Endometrium (tissue), 2 donors: Measurements from ENCODE around the gene ZNF655.
"Not testable (repeated sequence)": the region's sequence is repeated elsewhere in the genome, so short reads cannot be mapped to it uniquely, and the experiment has no call there.

ENCODE experiments used
- FAIRE-seq: peaks from 2 replicates; lab custom pipeline; 2012; peaks lifted over from hg19 to GRCh38; lab: Jason Lieb, UNC
- donor health status: control.
- donor health status: control.

ZNF655 gene

DNA sequence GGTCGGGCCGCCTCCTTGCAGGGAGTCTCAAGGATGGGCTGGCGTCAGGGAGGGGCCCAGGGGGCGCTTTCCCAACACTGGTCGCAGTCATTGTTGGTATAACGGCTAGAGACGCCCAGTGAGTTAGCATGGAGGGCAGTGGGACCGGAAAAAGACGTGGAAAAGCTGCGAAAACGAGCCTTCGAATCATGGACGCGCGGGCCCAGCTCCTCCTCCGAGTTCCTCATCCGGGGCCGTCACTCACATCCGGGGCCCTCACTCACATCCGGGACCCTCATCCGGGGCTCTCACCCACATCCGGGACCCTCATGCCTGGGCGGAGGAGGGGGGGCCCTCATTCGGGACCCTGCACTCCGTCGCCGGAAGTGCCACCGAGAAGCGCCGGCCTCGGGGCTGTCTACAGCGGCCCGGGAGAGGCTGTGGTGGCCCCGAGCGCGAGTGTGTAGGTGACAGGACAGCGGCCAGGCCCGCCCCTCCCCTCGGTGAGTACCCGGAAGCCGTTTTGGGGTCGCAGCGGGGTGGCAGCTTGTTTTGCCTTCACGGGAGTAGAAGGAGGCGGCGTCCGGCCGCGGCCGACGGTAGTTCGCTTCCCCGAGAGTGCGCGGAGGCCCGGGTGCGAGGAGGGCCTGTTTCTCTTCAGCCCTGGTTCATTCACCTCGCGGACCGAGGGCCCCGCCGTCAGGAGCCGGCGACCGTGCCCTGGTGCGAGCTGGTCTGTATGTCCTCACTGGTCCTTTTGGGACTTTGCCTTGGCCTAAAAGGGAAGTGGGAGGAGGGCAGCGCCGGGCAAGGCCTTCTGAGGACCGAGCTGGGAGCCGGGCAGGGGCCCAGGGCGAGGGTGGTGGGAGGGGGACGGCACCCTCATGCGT lies at the start of gene ZNF655:
TSS of gene ZNF655 (plus strand) at position 337 of the 869 bp plus-strand sequence. CDS start 1,918 bp downstream, outside the sequence.
- no peak for FAIRE-seq

DNA sequence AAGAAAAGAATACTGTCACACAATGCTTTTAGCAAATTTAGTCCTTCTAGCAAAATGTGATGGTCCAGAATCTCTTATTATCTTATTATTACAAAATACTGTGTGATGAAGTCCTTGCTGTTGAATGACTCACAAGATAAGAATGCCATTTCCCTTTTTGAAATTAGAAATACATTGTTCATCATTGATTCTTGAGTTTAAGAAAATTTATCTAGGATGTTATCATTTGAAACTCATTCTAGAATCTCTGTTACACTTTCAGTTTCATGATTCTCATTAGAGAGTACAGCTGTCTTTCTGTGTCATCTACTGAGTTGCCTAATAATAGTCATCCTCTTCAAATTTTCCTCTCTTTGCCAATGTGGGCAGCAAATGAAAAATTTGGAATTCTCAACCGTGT lies 44.4 kb upstream of the ZNF655 start:
- no peak for FAIRE-seq

DNA sequence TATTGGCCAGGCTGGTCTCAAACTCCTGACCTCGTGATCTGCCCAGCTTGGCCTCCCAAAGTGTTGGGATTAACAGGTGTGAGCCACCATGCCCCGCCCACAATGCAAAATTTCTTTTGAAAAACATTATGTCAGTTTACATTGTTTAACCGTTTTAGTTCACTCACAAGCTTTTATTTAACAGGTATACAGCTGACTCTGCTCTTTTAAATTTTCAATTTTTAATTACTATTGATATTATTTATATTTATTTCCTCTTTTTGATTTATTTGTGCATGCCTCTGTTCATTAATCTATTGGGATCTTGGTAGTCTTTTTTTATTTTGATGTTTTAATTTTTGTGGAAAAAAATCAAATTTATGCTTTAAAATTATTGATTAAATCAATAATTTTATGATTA lies 37.0 kb upstream of the ZNF655 start:
- no peak for FAIRE-seq

DNA sequence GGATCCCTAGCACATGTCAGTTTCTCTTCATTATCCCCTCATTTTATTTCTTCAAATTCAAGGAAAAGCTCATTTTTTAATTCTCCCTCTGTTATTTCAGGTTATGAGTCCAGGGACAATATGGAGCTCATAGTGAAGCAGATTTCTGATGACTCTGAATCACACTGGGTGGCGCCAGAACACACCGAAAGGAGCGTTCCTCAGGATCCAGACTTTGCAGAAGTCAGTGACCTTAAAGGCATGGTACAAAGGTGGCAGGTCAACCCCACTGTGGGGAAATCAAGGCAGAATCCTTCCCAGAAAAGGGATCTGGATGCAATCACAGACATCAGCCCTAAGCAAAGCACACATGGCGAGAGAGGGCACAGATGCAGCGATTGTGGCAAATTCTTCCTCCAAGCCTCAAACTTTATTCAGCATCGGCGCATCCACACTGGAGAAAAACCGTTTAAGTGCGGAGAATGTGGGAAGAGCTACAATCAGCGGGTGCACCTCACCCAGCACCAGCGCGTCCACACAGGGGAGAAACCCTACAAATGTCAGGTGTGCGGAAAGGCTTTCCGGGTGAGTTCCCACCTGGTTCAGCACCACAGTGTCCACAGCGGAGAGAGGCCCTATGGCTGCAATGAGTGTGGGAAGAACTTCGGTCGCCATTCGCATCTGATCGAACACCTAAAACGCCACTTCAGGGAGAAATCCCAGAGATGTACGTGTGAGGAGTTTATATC lies 32.6 kb upstream of the ZNF655 start:
- no peak for FAIRE-seq

- no peak for FAIRE-seq
These were observed 27.1 kb upstream of the ZNF655 start for GRCh38 chr7:99531354-99531765.

DNA sequence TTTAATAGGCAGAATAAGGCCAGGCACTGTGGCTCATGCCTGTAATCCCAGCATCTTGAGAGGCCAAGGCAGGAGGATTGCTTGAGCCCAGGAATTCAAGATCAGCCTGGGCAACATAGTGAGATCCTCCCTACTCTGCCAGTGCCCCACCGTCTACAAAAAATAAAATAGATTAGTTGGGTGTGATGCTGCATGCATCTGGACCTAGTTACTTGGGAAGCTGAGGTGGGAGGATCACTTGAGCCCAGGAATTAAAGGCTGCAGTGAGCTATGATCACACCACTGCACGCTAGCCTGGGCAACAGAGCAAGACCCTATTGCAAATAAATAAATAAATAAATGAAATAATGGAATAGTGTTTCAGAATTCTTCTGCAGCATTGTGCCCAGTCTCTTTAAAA lies 22.8 kb upstream of the ZNF655 start:
- FAIRE-seq = no peak

DNA sequence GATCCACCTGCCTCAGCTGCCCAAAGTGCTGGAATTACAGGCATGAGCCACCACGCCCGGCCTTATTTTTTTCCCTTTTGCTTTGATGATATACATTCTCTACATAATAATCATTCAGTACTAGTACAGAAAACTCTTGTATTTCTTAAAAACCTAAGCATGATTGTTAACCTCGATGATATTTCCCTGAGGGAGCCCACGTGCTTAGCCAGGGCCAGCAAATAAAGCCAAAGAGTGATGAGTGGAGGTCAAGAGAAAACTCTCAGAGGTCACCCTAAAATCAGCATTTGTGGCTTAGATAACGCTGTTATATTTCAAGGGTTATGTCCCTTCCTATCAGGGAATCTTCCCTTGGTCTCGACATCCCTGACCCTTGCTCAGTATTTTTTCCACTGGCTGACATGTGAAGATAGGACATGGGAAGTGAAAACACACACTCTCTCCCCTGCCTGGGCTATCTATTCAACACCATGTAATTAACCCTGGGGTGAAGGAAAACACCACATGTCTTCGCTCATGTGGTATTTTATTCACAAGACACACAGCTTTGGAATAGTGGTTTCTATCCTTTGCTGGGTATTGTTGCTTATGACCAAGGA lies 19.1 kb upstream of the ZNF655 start:
- FAIRE-seq = no peak

DNA sequence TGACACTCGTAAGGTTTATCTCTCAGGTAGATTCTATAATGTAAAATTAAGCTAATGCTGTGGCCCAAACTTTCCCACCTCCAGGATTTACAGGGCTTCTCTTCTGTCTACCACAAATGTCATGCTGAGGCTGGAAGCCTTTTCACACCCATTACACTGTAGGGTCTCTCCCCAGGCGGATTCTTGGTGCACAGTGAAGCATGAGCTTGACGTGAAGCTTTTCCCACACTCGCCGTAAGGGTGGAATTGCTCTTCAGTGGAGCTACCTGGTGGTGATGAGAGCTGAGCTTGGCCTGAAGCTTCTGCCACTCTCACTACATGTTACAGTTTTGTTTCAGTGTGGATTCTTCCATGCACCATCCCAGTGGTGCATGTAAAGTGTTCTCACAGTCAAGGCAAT lies 17.9 kb upstream of the ZNF655 start:
- FAIRE-seq = no peak

- FAIRE-seq = no peak
These were observed 17.2 kb upstream of the ZNF655 start for GRCh38 chr7:99541212-99541611.

DNA sequence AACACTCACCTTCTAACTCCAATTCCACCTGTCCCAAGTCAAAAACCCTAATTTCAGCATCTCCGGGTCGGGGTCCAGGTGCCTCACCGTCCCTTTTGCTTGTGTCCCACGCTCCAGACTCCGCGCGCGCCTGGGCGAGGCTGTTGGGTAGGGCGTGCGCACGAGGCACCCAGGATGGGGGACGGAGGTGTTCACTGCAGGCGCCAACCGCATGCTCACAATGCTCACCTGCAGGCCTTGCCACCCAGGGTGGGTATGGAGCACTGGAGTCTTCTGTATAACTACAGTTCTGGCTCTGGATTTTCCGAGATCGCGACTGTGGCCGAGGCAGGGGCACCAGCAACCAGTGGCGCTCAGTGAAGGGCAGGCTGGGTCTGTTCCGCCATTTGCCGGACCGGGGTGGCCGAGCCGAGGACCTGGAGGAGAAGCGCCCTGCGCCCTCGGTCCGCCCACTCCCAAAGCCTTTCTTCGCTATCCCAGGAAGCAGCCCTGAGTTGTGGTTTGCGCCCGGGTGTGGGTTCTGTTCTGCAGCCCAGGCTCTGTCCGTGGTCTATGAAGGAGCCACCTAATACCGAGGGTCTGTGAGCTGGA lies 15.3 kb upstream of the ZNF655 start:
- no peak for FAIRE-seq

DNA sequence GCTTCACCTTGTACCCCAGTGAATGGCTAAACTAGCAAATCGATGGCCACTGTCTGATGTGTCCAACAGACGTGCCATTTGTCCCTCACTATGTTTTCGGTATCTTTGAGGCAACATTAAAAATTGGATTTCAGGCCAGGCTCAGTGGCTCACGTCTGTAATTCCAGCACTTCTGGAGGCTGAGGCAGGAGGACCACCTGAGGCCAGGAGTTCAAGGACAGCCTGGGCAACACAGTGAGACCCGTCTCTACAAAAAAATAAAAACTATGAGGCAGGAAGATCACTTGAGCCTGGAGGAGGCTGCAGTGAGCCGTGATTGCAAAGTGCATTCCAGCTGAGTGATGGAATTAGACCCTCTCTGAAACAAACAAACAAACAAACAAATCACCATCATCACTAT lies 14.5 kb upstream of the ZNF655 start:
- FAIRE-seq = no peak

DNA sequence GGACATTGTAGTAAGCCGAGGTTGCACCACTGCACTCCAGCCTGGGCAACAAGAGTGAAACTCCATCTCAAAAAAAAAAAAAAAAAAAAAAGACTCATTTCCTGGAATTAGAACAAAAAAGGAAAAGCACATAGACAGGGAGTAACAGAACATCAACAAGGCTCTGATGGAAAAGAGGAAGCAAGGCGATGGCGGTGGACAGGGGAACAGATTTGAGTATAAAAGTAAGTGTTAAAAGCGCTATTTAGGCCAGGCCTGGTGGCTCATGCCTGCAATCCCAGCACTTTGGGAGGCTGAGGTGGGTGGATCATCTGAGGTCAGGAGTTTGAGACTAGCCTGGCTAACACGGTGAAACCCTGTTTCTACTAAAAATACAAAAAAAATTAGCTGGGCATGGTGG lies 13.1 kb upstream of the ZNF655 start:
- not testable (repeated sequence) for FAIRE-seq

- FAIRE-seq = not testable (repeated sequence)
These were observed 8.9 kb upstream of the ZNF655 start for GRCh38 chr7:99549545-99549944.

- no peak for FAIRE-seq
These were observed 7.1 kb upstream of the ZNF655 start for GRCh38 chr7:99551334-99551733.

- peak; percentile 43 for FAIRE-seq
These were observed 6.5 kb upstream of the ZNF655 start, which contains the start of gene FAM200A for GRCh38 chr7:99551767-99552463. FAM200A (minus strand) TSS chr7:99552114; CDS start chr7:99548407, 3,707 bp downstream.

GRCh38 chr7:99553039-99553438 lies 5.4 kb upstream of the ZNF655 start:
- FAIRE-seq = no peak

GRCh38 chr7:99554939-99555338 lies 3.5 kb upstream of the ZNF655 start:
- FAIRE-seq = no peak

DNA sequence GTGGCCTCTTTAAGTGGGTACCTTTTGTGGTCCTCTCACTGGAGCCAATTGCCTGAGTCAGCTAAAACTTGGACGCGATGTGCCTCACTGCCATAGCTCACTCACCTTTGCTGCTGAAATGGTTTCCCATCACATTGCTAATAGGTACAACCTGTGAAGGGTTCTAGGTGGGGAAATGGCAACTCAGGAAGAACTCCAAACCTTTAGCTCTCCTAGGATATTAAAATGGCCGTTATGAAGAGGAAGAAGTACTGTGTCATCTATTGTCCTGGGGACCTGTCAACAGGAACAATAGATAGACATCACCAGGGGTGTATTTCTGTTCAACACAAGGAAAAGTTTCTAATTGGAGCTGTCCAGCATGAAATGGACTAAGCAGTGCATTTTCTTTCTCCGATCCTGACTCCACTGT lies 1.2 kb upstream of the ZNF655 start:
- no peak for FAIRE-seq

GRCh38 chr7:99557940-99558305 lies 519 bp upstream of the ZNF655 start:
- no peak for FAIRE-seq

GRCh38 chr7:99559175-99559915 lies 903 bp downstream of the ZNF655 start:
- no peak for FAIRE-seq
